Activated T-helper 17 cell treated with anti-CD3 and anti-CD28 coated beads, Interleukin-2, amount 50 U/mL, for 72 hours (primary cell): ENCODE measurements around the gene UBN2. TPM values are rescaled to one million over a fixed set of nuclear protein-coding genes. Genes with fewer than 3 reads are reported as not detected.
A peak's percentile ranks its signal among the peaks of the same experiment; 100 is the strongest.

Source experiments
- ATAC-seq: fragments of 150-1000 bp; cut with Tn5 transposase; replicated peaks from 2 replicates; pipeline ENCODE4 v1.10.0; 2021; ENCODE audit warnings: mild to moderate bottlenecking, moderate library complexity
- H3K27ac Mint-ChIP-seq: one replicate; pipeline ENCODE4 v1.8.0; 2022; ENCODE audit warnings: mixed read lengths
- H3K27me3 Mint-ChIP-seq: one replicate; pipeline ENCODE4 v1.8.0; 2022; ENCODE audit warnings: mixed read lengths
- H3K36me3 Mint-ChIP-seq: one replicate; pipeline ENCODE4 v1.8.0; 2022; ENCODE audit warnings: low read depth, mild to moderate bottlenecking, mixed read lengths
- H3K4me1 Mint-ChIP-seq: one replicate; pipeline ENCODE4 v1.8.0; 2022; ENCODE audit warnings: mixed read lengths
- H3K4me3 Mint-ChIP-seq: one replicate; pipeline ENCODE4 v1.8.0; 2022; ENCODE audit warnings: mild to moderate bottlenecking, mixed read lengths
- H3K9me3 Mint-ChIP-seq: one replicate; pipeline ENCODE4 v1.8.0; 2022; ENCODE audit warnings: mixed read lengths
- total RNA-seq, 2 donors: library from RNA; stranded (reverse); gene quantifications; one replicate each; pipeline ENCODE4 v1.2.3, GENCODE V29; 2022

UBN2 gene
- total RNA-seq, 2 donors from 2014 or later, result 11.8 to 16.2 TPM

- Mint-ChIP-seq H3K4me1 (peaks cover 22% of the 10 kb centered on the region), H3K9me3 (peaks cover 9% of the 10 kb centered on the region), H3K4me3 (peak overlapping the region; percentile 93), H3K27ac (peak overlapping the region; percentile 100), H3K36me3 (peaks cover 25% of the 10 kb centered on the region), H3K27me3 (peaks cover 4% of the 10 kb centered on the region)
- ATAC-seq, result no peak
Measured at GRCh38 chr7:139339025-139339424, 108.0 kb downstream of the UBN2 start.

GRCh38 chr7:139339698-139340036 is 108.6 kb downstream of the UBN2 start:
- ATAC-seq, result no peak
- Mint-ChIP-seq H3K4me3 (peak overlapping the region; percentile 93), H3K27me3 (peaks cover 4% of the 10 kb centered on the region), H3K4me1 (peaks cover 22% of the 10 kb centered on the region), H3K9me3 (peaks cover 9% of the 10 kb centered on the region), H3K36me3 (peaks cover 25% of the 10 kb centered on the region), H3K27ac (peak overlapping the region; percentile 100)

- Mint-ChIP-seq H3K27ac (peak overlapping the region; percentile 100), H3K4me3 (peak overlapping the region; percentile 93), H3K9me3 (peaks cover 9% of the 10 kb centered on the region), H3K36me3 (peaks cover 25% of the 10 kb centered on the region), H3K27me3 (peaks cover 4% of the 10 kb centered on the region), H3K4me1 (peaks cover 22% of the 10 kb centered on the region)
- peak; percentile 83 for ATAC-seq
Measured at GRCh38 chr7:139340037-139340807, 109.2 kb downstream of the UBN2 start.

- Mint-ChIP-seq H3K36me3 (peaks cover 25% of the 10 kb centered on the region), H3K9me3 (peaks cover 9% of the 10 kb centered on the region), H3K27ac (peak overlapping the region; percentile 100), H3K4me3 (peak overlapping the region; percentile 93), H3K27me3 (peaks cover 4% of the 10 kb centered on the region), H3K4me1 (peaks cover 22% of the 10 kb centered on the region)
- ATAC-seq, result no peak
Measured at GRCh38 chr7:139340808-139341057, 109.7 kb downstream of the UBN2 start.

GRCh38 chr7:139341058-139341775 is 110.2 kb downstream of the UBN2 start, which contains the start of gene FMC1:
Gene FMC1, plus strand, starts transcription at chr7:139341337. Its CDS starts 48 bp downstream, at chr7:139341385.
- peaks cover 22% of the 10 kb centered on the region for H3K4me1 Mint-ChIP-seq
- H3K36me3 Mint-ChIP-seq, result peaks cover 28% of the 10 kb centered on the region
- H3K27ac Mint-ChIP-seq, result peak within 1 kb of the TSS; percentile 100
- peaks cover 9% of the 10 kb centered on the region for H3K9me3 Mint-ChIP-seq
- ATAC-seq, result peak; percentile 70
- peaks cover 4% of the 10 kb centered on the region for H3K27me3 Mint-ChIP-seq
- H3K4me3 Mint-ChIP-seq, result peak within 1 kb of the TSS; percentile 93

GRCh38 chr7:139341776-139342226 is 110.8 kb downstream of the UBN2 start:
- Mint-ChIP-seq H3K27me3 (peaks cover 4% of the 10 kb centered on the region), H3K4me3 (peak overlapping the region; percentile 93), H3K27ac (peak overlapping the region; percentile 100), H3K9me3 (peaks cover 9% of the 10 kb centered on the region), H3K4me1 (peaks cover 22% of the 10 kb centered on the region), H3K36me3 (peaks cover 34% of the 10 kb centered on the region)
- ATAC-seq, result no peak

GRCh38 chr7:139345042-139345441 is 114.0 kb downstream of the UBN2 start:
- H3K4me1 Mint-ChIP-seq, result peaks cover 16% of the 10 kb centered on the region
- ATAC-seq, result no peak
- H3K4me3 Mint-ChIP-seq, result no peak overlapping the region
- peaks cover 4% of the 10 kb centered on the region for H3K27me3 Mint-ChIP-seq
- no peak overlapping the region for H3K27ac Mint-ChIP-seq
- H3K9me3 Mint-ChIP-seq, result peaks cover 5% of the 10 kb centered on the region
- H3K36me3 Mint-ChIP-seq, result peaks cover 50% of the 10 kb centered on the region

GRCh38 chr7:139351027-139351426 is 120.0 kb downstream of the UBN2 start:
- Mint-ChIP-seq H3K4me1 (no peaks in the 10 kb centered on the region), H3K4me3 (no peak overlapping the region), H3K27me3 (no peaks in the 10 kb centered on the region), H3K36me3 (peaks cover 48% of the 10 kb centered on the region), H3K27ac (no peak overlapping the region), H3K9me3 (no peaks in the 10 kb centered on the region)
- ATAC-seq, result no peak

- no peaks in the 10 kb centered on the region for H3K4me1 Mint-ChIP-seq
- no peaks in the 10 kb centered on the region for H3K9me3 Mint-ChIP-seq
- ATAC-seq, result no peak
- H3K36me3 Mint-ChIP-seq, result peaks cover 33% of the 10 kb centered on the region
- no peak overlapping the region for H3K4me3 Mint-ChIP-seq
- H3K27me3 Mint-ChIP-seq, result no peaks in the 10 kb centered on the region
- H3K27ac Mint-ChIP-seq, result no peak overlapping the region
Measured at GRCh38 chr7:139354729-139355128, 123.7 kb downstream of the UBN2 start.

- no peak for ATAC-seq
- H3K4me1 Mint-ChIP-seq, result no peaks in the 10 kb centered on the region
Measured at GRCh38 chr7:139355320-139355719, 124.3 kb downstream of the UBN2 start.

More at GRCh38 chr7:139355320-139355719, 124.3 kb downstream of the UBN2 start:
- Mint-ChIP-seq H3K36me3 (peaks cover 33% of the 10 kb centered on the region), H3K27ac (no peak overlapping the region), H3K4me3 (no peak overlapping the region), H3K9me3 (no peaks in the 10 kb centered on the region), H3K27me3 (no peaks in the 10 kb centered on the region)

Other genes starting within 250 kb of the UBN2 start
- gene KIAA1549, start 249.8 kb upstream of the UBN2 start, total RNA-seq, result 1 to 10 TPM; 1.1 to 1.2 TPM
- gene ZC3HAV1L, start 195.2 kb upstream of the UBN2 start, total RNA-seq, result 10 to 100 TPM; 23.6 to 32.4 TPM
- 100 to 1,000 TPM; 111 to 150 TPM for gene ZC3HAV1, start 121.5 kb upstream of the UBN2 start, total RNA-seq
- 1 to 10 TPM; 3.0 to 6.7 TPM for gene FMC1, start 110.1 kb downstream of the UBN2 start, total RNA-seq
- gene LUC7L2, start 128.7 kb downstream of the UBN2 start, total RNA-seq, result 100 to 1,000 TPM; 115 to 130 TPM